SK-N-SH (cell line): ENCODE measurements around the gene NEK5. TPM values are rescaled to one million over a fixed set of nuclear protein-coding genes. Genes with fewer than 3 reads are reported as not detected.

ENCODE experiments used
- CTCF ChIA-PET: fragments of 300-600, 350-600 bp; formaldehyde crosslinking; extraction: SDS; loops from one replicate; lab custom pipeline; 2021; lab: Yijun Ruan, JAX
- POLR2A ChIA-PET: fragments of 350-600 bp; sonication (Branson Sonifier 250); formaldehyde crosslinking; extraction: SDS; loops from one replicate; lab custom pipeline; 2020; ENCODE audit warnings: antibody characterized with exemption, inconsistent platforms; lab: Yijun Ruan, JAX
- DNase-seq: peaks from one replicate; pipeline ENCODE4 v3.0.0; 2012
- H2AFZ ChIP-seq: fragments of 200-600 bp; sonication (generic); 2 replicates; pipeline ENCODE4 v1.8.1; 2016; ENCODE audit warnings: antibody characterized with exemption, mild to moderate bottlenecking, low read depth
- H3F3A ChIP-seq: fragments of 200-600 bp; sonication (generic); replicated peaks from 2 replicates; pipeline ENCODE3; 2016; ENCODE audit warnings: antibody characterized with exemption, mild to moderate bottlenecking; ENCODE audit not compliant: insufficient read depth
- H3K27ac ChIP-seq, 2 experiments: fragments of 200-500 bp in 1 of 2; fragments of 200-600 bp in 1 of 2; sonication (Bioruptor generic) in 1 of 2; sonication (generic), shearing (Covaris generic) in 1 of 2; 2 replicates each; pipeline versions ENCODE4 v1.5.1 to v1.6.1; 2014 to 2016; ENCODE audit warnings: low read depth in 2 of 2, inconsistent platforms in 1 of 2, low read length in 1 of 2, mild to moderate bottlenecking in 1 of 2, mixed read lengths in 1 of 2
- H3K27me3 ChIP-seq: fragments of 200-600 bp; sonication (generic), shearing (Covaris generic); 2 replicates; pipeline ENCODE4 v1.6.1; 2016; ENCODE audit warnings: mixed run types; ENCODE audit not compliant: insufficient read depth
- H3K36me3 ChIP-seq, 2 experiments: fragments of 200-500 bp in 1 of 2; fragments of 200-600 bp in 1 of 2; sonication (Bioruptor generic) in 1 of 2; sonication (generic) in 1 of 2; replicated peaks in 1 of 2; 2 replicates each; pipeline versions ENCODE3 to v1.5.1; 2014 to 2016; ENCODE audit warnings: low read length in 1 of 2, mild to moderate bottlenecking in 1 of 2; ENCODE audit not compliant: insufficient read depth in 2 of 2, control insufficient read depth in 1 of 2
- H3K4me1 ChIP-seq, 2 experiments: fragments of 200-500 bp in 1 of 2; fragments of 200-600 bp in 1 of 2; sonication (Bioruptor generic) in 1 of 2; sonication (generic), shearing (Covaris generic) in 1 of 2; 2 replicates each; pipeline versions ENCODE4 v1.5.1 to v1.6.1; 2014 to 2016; ENCODE audit warnings: low read depth in 1 of 2, low read length in 1 of 2, mixed run types in 1 of 2; ENCODE audit not compliant: insufficient read depth in 2 of 2, control insufficient read depth in 1 of 2
- H3K4me2 ChIP-seq: fragments of 200-600 bp; sonication (generic), shearing (Covaris generic); 2 replicates; pipeline ENCODE4 v1.6.1; 2017; ENCODE audit warnings: mixed run types
- H3K4me3 ChIP-seq, 2 experiments: fragments of 200-500 bp in 1 of 2; fragments of 200-600 bp in 1 of 2; sonication (Bioruptor generic) in 1 of 2; sonication (generic), shearing (Covaris generic) in 1 of 2; 2 replicates each; pipeline versions ENCODE4 v1.5.1 to v1.8.1; 2014 to 2016; ENCODE audit warnings: low read depth in 2 of 2, inconsistent platforms in 1 of 2, low read length in 1 of 2, mild to moderate bottlenecking in 1 of 2, mixed read lengths in 1 of 2, moderate library complexity in 1 of 2
- H3K79me2 ChIP-seq: fragments of 200-600 bp; sonication (generic); 2 replicates; pipeline ENCODE4 v1.8.1; 2017; ENCODE audit warnings: mild to moderate bottlenecking; ENCODE audit not compliant: insufficient read depth
- H3K9ac ChIP-seq: fragments of 200-600 bp; sonication (generic); 2 replicates; pipeline ENCODE4 v1.6.1; 2017; ENCODE audit warnings: mixed run types
- H3K9me2 ChIP-seq: fragments of 200-600 bp; sonication (generic); 2 replicates; pipeline ENCODE4 v1.6.1; 2017; ENCODE audit warnings: mixed run types
- H3K9me3 ChIP-seq: fragments of 200-600 bp; sonication (generic); 2 replicates; pipeline ENCODE4 v1.6.1; 2017; ENCODE audit warnings: mixed run types, mild to moderate bottlenecking, moderate library complexity
- H4K20me1 ChIP-seq: fragments of 200-600 bp; sonication (generic); 2 replicates; pipeline ENCODE4 v1.6.1; 2017; ENCODE audit warnings: mild to moderate bottlenecking, mixed run types; ENCODE audit not compliant: insufficient read depth
- FOSL2 ChIP-seq: IDR thresholded peaks from 2 replicates; pipeline ENCODE4 v1.4.0; 2012; ENCODE audit warnings: low read depth, mild to moderate bottlenecking, moderate library complexity, borderline replicate concordance
- GABPA ChIP-seq: IDR thresholded peaks from 2 replicates; pipeline ENCODE4 v1.4.0; 2012; ENCODE audit warnings: low read depth, mild to moderate bottlenecking
- GATA2 ChIP-seq: sonication (generic); formaldehyde crosslinking; IDR thresholded peaks from 2 replicates; pipeline ENCODE4 v1.5.0; 2020; ENCODE audit warnings: mild to moderate bottlenecking, missing genetic modification reagents
- JUND ChIP-seq: IDR thresholded peaks from 2 replicates; pipeline ENCODE4 v1.4.0; 2012
- MEF2A ChIP-seq: IDR thresholded peaks from 2 replicates; pipeline ENCODE4 v1.4.0; 2012; ENCODE audit warnings: low read depth, borderline replicate concordance
- MXI1 ChIP-seq: IDR thresholded peaks from 2 replicates; pipeline ENCODE4 v1.6.1; 2012; ENCODE audit warnings: mild to moderate bottlenecking, low read depth, low read length, improper control_type of control experiment
- NFIC ChIP-seq: IDR thresholded peaks from 2 replicates; pipeline ENCODE4 v1.4.0; 2012; ENCODE audit warnings: borderline replicate concordance
- NRF1 ChIP-seq: IDR thresholded peaks from 2 replicates; pipeline ENCODE4 v1.6.1; 2012; ENCODE audit warnings: low read depth, mild to moderate bottlenecking, low read length
- RCOR1 ChIP-seq: fragments of 150-350 bp; IDR thresholded peaks from 2 replicates; pipeline ENCODE4 v1.6.1; 2017; ENCODE audit warnings: antibody characterized with exemption, low read length
- RFX5 ChIP-seq: IDR thresholded peaks from 2 replicates; pipeline ENCODE4 v1.6.1; 2012; ENCODE audit warnings: mild to moderate bottlenecking, improper control_type of control experiment, low read length
- SIN3A ChIP-seq: IDR thresholded peaks from 2 replicates; pipeline ENCODE4 v1.6.1; 2012; ENCODE audit warnings: low read depth, mild to moderate bottlenecking, low read length, moderate library complexity, borderline replicate concordance
- TAF1 ChIP-seq: IDR thresholded peaks from 2 replicates; pipeline ENCODE4 v1.6.1; 2012; ENCODE audit warnings: low read depth, mild to moderate bottlenecking, low read length, moderate library complexity, borderline replicate concordance
- TEAD4 ChIP-seq: IDR thresholded peaks from 2 replicates; pipeline ENCODE4 v1.4.0; 2012; ENCODE audit warnings: mild to moderate bottlenecking, borderline replicate concordance; ENCODE audit not compliant: insufficient read depth
- YY1 ChIP-seq: IDR thresholded peaks from 2 replicates; pipeline ENCODE4 v1.4.0; 2012; ENCODE audit warnings: low read depth, mild to moderate bottlenecking
- WGBS: methylation state at CpG from one replicate; pipeline ENCODE4 v1.1.6; 2017; ENCODE audit warnings: low lambda C conversion rate; 5-methylcytosine and 5-hydroxymethylcytosine counted together
- polyA plus RNA-seq, 3 experiments: library from polyadenylated mRNA; depleted of rRNA; stranded (reverse); fragments of >200 nt; gene quantifications; 2 replicates each; pipeline ENCODE4 v1.2.3, GENCODE V29; 2012
- TF ChIP-seq, protein P1 (sequence below): IDR thresholded peaks from 2 replicates; pipeline ENCODE4 v1.4.0; 2012; ENCODE audit warnings: low read depth, borderline replicate concordance
- TF ChIP-seq, protein P2 (sequence below): fragments of 200-600 bp; sonication (generic); IDR thresholded peaks from 2 replicates; pipeline ENCODE4 v1.6.1; 2017; ENCODE audit warnings: antibody characterized with exemption, mild to moderate bottlenecking, moderate library complexity
- TF ChIP-seq, protein P3 (sequence below): IDR thresholded peaks from 2 replicates; pipeline ENCODE4; 2012
- TF ChIP-seq, protein P4 (sequence below): fragments of 150-350 bp; IDR thresholded peaks from 2 replicates; pipeline ENCODE4 v1.6.1; 2016; ENCODE audit warnings: mild to moderate bottlenecking, low read depth, low read length
- TF ChIP-seq, protein P5 (sequence below): fragments of 150-350 bp; IDR thresholded peaks from 2 replicates; pipeline ENCODE4 v1.6.1; 2017; ENCODE audit warnings: antibody characterized with exemption, low read length, low read depth, borderline replicate concordance

The NEK5 gene
- polyA plus RNA-seq, 1 of the 3 experiments (the other 2 are of a cell fraction) = 0.07 TPM

DNA sequence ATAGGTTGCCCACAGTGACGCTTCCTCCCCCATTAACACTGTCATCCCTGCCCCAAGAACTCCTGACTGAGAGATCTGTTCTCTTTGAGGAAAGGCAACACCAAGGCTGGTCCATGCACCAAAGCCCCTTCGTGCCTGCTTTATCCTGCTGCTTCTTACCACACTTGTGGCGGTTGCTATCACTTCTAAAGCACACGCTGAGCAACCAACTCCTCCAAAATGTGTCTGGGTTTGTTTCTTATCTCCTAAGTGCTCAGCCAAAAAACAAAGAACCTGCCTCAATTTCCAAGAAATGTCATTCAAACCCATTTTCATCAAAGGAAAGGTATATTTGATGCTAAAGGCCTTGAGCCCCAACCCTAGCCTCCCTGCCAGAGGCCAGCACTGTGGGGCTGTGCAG, 132.2 kb downstream of the NEK5 start:
- Histone ChIP-seq H3K4me3 (no peak overlapping the region), H3K9me2 (no peaks in the 10 kb centered on the region), H3K36me3 (no peaks in the 10 kb centered on the region), H2AFZ (no peak overlapping the region), H3K27ac (no peak overlapping the region), H3K9ac (no peak overlapping the region), H3K9me3 (no peaks in the 10 kb centered on the region), H3K4me2 (no peak overlapping the region), H3K27me3 (no peaks in the 10 kb centered on the region)
- ChIA-PET POLR2A (no interaction called here), CTCF (no interaction called here)
- TF ChIP-seq, protein P1, sequence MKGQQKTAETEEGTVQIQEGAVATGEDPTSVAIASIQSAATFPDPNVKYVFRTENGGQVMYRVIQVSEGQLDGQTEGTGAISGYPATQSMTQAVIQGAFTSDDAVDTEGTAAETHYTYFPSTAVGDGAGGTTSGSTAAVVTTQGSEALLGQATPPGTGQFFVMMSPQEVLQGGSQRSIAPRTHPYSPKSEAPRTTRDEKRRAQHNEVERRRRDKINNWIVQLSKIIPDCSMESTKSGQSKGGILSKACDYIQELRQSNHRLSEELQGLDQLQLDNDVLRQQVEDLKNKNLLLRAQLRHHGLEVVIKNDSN = no peak
- no peak for TF ChIP-seq YY1
- no peak for TF ChIP-seq NFIC
- no peak for TF ChIP-seq MXI1
- no peak for TF ChIP-seq GABPA
- TF ChIP-seq TAF1 = no peak
- no peak for TF ChIP-seq NRF1
- TF ChIP-seq, all 33 proteins: peak for 0
- no peaks in the 10 kb centered on the region for H4K20me1 ChIP-seq
- DNase-seq = no peak
- WGBS = 71% methylated on average over 4 of the region's 4 CpGs
- H3K79me2 ChIP-seq = no peaks in the 10 kb centered on the region
- no peaks in the 10 kb centered on the region; a peak in 1 of 4 replicates for H3K4me1 ChIP-seq
- no peaks in the 10 kb centered on the region for H3F3A ChIP-seq

DNA sequence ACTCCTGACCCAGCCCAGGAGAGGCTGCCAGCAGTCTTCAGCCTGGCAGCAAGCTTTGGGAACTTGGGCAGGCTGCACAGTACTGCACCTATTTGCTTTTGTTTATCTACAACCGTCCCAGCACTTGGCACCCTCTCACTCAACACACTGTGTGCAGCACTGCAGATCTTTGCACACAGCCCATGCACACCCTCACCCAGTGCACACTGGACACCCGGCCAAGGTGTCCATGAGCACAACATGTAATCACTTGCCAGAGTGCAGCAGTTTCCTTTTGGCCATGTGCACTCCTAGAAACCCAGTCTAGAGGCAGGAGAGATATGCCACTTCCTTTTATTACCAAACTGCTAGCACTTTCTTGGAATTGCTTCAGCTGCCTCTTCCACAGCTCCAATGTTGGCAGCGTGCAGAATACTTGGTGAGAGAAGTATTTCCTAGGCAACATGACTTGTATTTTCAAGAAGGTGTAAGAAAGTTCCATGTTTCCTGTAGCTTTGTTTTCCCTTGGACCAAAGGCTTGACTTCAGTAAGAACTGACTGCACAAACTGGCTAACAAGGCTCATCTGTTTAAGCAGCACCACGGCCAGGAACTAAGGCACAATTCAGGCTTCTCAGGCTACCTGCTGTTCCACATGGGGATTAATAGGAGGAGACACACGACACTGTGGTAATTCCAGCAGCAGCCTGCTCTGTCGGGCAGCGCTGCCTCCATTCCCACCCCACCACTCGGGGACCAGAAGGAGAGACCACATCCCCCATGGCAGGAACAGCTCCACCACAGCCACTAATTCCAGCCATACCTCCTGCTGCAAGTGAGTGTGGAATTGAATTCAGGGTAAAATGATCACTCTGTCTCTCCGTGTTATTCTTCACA, 133.0 kb downstream of the NEK5 start:
- Histone ChIP-seq H3K4me3 (no peak overlapping the region), H3K79me2 (no peaks in the 10 kb centered on the region), H3K9me3 (no peaks in the 10 kb centered on the region), H3K27ac (no peak overlapping the region), H3K4me2 (no peak overlapping the region), H3K36me3 (no peaks in the 10 kb centered on the region), H4K20me1 (no peaks in the 10 kb centered on the region), H3K4me1 (no peaks in the 10 kb centered on the region; a peak in 1 of 4 replicates), H3K9ac (no peak overlapping the region), H2AFZ (no peak overlapping the region), H3F3A (no peaks in the 10 kb centered on the region), H3K9me2 (no peaks in the 10 kb centered on the region), H3K27me3 (no peaks in the 10 kb centered on the region)
- CTCF ChIA-PET = no interaction called here
- POLR2A ChIA-PET = no interaction called here
- DNase-seq = no peak
- 51% methylated on average over 6 of the region's 9 CpGs for WGBS
- TF ChIP-seq, protein P2, sequence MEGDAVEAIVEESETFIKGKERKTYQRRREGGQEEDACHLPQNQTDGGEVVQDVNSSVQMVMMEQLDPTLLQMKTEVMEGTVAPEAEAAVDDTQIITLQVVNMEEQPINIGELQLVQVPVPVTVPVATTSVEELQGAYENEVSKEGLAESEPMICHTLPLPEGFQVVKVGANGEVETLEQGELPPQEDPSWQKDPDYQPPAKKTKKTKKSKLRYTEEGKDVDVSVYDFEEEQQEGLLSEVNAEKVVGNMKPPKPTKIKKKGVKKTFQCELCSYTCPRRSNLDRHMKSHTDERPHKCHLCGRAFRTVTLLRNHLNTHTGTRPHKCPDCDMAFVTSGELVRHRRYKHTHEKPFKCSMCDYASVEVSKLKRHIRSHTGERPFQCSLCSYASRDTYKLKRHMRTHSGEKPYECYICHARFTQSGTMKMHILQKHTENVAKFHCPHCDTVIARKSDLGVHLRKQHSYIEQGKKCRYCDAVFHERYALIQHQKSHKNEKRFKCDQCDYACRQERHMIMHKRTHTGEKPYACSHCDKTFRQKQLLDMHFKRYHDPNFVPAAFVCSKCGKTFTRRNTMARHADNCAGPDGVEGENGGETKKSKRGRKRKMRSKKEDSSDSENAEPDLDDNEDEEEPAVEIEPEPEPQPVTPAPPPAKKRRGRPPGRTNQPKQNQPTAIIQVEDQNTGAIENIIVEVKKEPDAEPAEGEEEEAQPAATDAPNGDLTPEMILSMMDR = no peak
- TF ChIP-seq RFX5 = no peak
- no peak for TF ChIP-seq GATA2
- TF ChIP-seq, protein P3, sequence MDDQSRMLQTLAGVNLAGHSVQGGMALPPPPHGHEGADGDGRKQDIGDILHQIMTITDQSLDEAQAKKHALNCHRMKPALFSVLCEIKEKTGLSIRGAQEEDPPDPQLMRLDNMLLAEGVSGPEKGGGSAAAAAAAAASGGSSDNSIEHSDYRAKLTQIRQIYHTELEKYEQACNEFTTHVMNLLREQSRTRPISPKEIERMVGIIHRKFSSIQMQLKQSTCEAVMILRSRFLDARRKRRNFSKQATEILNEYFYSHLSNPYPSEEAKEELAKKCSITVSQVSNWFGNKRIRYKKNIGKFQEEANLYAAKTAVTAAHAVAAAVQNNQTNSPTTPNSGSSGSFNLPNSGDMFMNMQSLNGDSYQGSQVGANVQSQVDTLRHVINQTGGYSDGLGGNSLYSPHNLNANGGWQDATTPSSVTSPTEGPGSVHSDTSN = no peak
- no peak for TF ChIP-seq TAF1
- no peak for TF ChIP-seq JUND
- TF ChIP-seq, protein P4, sequence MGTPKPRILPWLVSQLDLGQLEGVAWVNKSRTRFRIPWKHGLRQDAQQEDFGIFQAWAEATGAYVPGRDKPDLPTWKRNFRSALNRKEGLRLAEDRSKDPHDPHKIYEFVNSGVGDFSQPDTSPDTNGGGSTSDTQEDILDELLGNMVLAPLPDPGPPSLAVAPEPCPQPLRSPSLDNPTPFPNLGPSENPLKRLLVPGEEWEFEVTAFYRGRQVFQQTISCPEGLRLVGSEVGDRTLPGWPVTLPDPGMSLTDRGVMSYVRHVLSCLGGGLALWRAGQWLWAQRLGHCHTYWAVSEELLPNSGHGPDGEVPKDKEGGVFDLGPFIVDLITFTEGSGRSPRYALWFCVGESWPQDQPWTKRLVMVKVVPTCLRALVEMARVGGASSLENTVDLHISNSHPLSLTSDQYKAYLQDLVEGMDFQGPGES = no peak
- no peak for TF ChIP-seq FOSL2
- TF ChIP-seq, protein P5, sequence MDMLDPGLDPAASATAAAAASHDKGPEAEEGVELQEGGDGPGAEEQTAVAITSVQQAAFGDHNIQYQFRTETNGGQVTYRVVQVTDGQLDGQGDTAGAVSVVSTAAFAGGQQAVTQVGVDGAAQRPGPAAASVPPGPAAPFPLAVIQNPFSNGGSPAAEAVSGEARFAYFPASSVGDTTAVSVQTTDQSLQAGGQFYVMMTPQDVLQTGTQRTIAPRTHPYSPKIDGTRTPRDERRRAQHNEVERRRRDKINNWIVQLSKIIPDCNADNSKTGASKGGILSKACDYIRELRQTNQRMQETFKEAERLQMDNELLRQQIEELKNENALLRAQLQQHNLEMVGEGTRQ = no peak
- no peak for TF ChIP-seq MEF2A
- TF ChIP-seq RCOR1 = no peak
- no peak for TF ChIP-seq NRF1
- no peak for TF ChIP-seq TEAD4
- TF ChIP-seq SIN3A = no peak
